H1 (cell line): ENCODE results near the gene LRP1-AS. TPM values are rescaled to one million over a fixed set of nuclear protein-coding genes. Genes with fewer than 3 reads are reported as not detected.

Experiments used
- SAP30 ChIP-seq: fragments of 300-600 bp; sonication (generic); IDR thresholded peaks from 2 replicates; pipeline ENCODE4 v1.7.1; 2012; ENCODE audit warnings: low read length, moderate library complexity, mild to moderate bottlenecking, inconsistent platforms; ENCODE audit not compliant: insufficient read depth, insufficient replicate concordance
- TAF1 ChIP-seq: IDR thresholded peaks from 2 replicates; pipeline ENCODE4 v1.6.1; 2011; ENCODE audit warnings: mild to moderate bottlenecking, low read depth, low read length
- polyA plus RNA-seq, 7 experiments: library from polyadenylated mRNA; depleted of rRNA in 3 of 7; stranded (reverse) in 5 of 7; unstranded in 2 of 7; fragments of >200 nt in 5 of 7; fragments of 200-250 nt in 2 of 7; gene quantifications; 1 replicate in 5 of 7; 2 replicates in 1 of 7; 4 replicates in 1 of 7; pipeline versions ENCODE4 v1.2.1 to v1.2.3, GENCODE V29; 2011 to 2013; ENCODE audit warnings: missing spikeins in 2 of 7, mixed read lengths in 2 of 7
- total RNA-seq: library from RNA; stranded (reverse); fragmentation: NEBNext Ultra II Directional; extraction: Animal tissue kit (Norgen Biotek cat#: 25700); gene quantifications from 2 replicates; pipeline ENCODE4 v1.2.1, GENCODE V29; 2021
- TF ChIP-seq, protein P1 (sequence below), 3 experiments: IDR thresholded peaks; 1 replicate in 2 of 3; 2 replicates in 1 of 3; pipeline versions ENCODE4 v1.5.1 to v1.6.1; 2011; ENCODE audit warnings: low read length in 3 of 3, mild to moderate bottlenecking in 3 of 3, inconsistent platforms in 2 of 3, low read depth in 1 of 3, moderate library complexity in 1 of 3; ENCODE audit not compliant: insufficient read depth in 1 of 3; ENCODE audit errors: control extremely low read depth in 1 of 3
- TF ChIP-seq, protein P2 (sequence below): IDR thresholded peaks from 2 replicates; pipeline ENCODE4 v1.6.1; 2012; ENCODE audit warnings: inconsistent platforms

Gene LRP1-AS
- total and polyA plus RNA-seq, 2 of the 8 experiments (the other 6 are each of a cell fraction or from before 2014, with no cell fraction given): not detected

DNA sequence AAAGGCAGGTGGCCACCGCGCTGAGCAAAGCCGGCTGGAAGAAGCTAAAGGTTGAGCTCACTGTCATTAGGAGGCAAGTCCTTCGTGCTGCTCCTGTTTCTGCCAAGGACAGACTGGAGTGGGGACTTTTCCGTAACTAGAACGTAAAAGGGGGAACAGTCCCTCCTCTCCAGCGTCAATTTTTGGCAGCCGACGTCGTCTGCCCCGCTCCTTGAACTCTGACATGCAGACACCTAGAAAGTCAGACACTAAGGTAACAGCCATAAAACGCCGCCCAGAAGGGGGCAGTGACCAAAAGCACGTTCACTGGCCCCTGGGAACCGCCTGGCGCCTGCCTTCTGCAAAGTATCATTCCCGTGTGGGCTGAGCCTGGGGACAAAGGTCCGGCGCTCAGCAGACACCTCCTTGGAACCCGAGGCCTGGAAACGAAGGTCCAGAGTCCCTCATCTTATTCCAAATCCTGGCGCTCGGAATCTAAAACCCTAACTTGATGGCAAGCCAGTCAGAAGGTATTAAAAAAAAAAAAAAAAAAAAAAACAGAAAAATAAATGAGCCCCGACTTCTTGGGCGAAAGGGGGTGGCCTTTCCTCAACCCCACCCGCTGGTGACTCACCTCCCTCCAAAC lies 20.2 kb downstream of the LRP1-AS start (continued):
- TF ChIP-seq, protein P1, sequence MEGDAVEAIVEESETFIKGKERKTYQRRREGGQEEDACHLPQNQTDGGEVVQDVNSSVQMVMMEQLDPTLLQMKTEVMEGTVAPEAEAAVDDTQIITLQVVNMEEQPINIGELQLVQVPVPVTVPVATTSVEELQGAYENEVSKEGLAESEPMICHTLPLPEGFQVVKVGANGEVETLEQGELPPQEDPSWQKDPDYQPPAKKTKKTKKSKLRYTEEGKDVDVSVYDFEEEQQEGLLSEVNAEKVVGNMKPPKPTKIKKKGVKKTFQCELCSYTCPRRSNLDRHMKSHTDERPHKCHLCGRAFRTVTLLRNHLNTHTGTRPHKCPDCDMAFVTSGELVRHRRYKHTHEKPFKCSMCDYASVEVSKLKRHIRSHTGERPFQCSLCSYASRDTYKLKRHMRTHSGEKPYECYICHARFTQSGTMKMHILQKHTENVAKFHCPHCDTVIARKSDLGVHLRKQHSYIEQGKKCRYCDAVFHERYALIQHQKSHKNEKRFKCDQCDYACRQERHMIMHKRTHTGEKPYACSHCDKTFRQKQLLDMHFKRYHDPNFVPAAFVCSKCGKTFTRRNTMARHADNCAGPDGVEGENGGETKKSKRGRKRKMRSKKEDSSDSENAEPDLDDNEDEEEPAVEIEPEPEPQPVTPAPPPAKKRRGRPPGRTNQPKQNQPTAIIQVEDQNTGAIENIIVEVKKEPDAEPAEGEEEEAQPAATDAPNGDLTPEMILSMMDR (IDR thresholded peaks at IDR 0.05; ENCODE audit: control extremely low read depth in 1 of 3, insufficient read depth in 1 of 3, low read depth in 1 of 3, low read length in 3 of 3): peak in 2 of 3 experiments; percentile 39 to 53; a peak in 3 of 4 replicates
- peak; percentile 43 for TF ChIP-seq SAP30
- TF ChIP-seq, protein P2, sequence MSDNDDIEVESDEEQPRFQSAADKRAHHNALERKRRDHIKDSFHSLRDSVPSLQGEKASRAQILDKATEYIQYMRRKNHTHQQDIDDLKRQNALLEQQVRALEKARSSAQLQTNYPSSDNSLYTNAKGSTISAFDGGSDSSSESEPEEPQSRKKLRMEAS: peak; percentile 44; the same call in 1 of the 2 replicates
- 0 out of 2 replicates have a peak, but pooled peaks have one; percentile 37 for TF ChIP-seq TAF1
